HG03159 (cell line): ENCODE results near the gene PLPP7.
"Not testable (repeated sequence)": the region's sequence is repeated elsewhere in the genome, so short reads cannot be mapped to it uniquely, and the experiment has no call there.

Experiments
- ATAC-seq: cut with Tn5 transposase; IDR thresholded peaks from one replicate; pipeline ENCODE4 v1.9.1; 2021; ENCODE audit warnings: mild to moderate bottlenecking, moderate library complexity; ENCODE audit not compliant: unreplicated experiment

The PLPP7 gene

DNA sequence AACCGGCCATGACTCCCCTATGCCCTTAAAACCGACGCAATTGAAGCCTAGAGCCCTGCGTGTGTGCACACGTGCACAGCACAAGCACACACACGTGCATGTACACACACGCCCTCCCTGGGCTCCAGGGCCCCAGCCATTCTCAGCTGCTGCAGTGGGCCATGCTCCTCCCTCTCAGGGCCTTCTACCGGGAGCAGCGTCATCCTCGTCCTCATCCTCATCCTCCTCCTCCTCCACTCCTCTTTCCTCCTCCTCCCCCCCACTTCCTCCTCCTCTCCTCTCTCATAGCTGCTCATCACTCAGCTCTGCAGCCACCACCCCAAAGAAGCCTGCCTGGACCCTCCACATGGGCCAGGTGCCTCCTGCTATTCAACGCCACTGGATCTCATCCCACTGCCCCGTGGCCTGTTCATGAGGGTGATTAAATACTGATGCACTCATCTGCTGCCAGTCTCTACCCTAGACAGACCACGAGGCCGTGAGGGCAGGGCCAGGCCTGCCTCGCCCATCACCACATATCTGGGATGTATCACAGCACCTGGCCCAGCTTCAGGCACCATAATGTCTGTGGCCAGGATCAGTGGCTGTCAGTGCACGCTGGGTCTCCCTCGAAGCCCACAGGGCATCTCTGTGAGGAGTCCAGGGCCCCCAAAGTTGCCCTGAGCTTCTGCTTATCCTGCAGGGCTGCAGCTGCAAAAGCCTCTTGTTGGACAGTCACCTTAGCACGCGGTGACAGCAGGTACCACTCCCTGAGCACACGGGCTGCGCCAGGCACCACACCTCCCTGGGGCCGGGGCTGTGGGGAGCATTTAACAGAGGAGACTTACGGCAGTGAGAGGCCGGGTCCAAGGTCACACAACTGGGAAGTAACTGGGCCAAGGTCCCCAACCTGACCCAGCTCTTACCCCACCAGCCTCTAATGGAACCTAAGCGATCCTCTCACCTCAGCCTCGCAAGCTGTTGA, 23.0 kb upstream of the PLPP7 start:
- no peak for ATAC-seq

DNA sequence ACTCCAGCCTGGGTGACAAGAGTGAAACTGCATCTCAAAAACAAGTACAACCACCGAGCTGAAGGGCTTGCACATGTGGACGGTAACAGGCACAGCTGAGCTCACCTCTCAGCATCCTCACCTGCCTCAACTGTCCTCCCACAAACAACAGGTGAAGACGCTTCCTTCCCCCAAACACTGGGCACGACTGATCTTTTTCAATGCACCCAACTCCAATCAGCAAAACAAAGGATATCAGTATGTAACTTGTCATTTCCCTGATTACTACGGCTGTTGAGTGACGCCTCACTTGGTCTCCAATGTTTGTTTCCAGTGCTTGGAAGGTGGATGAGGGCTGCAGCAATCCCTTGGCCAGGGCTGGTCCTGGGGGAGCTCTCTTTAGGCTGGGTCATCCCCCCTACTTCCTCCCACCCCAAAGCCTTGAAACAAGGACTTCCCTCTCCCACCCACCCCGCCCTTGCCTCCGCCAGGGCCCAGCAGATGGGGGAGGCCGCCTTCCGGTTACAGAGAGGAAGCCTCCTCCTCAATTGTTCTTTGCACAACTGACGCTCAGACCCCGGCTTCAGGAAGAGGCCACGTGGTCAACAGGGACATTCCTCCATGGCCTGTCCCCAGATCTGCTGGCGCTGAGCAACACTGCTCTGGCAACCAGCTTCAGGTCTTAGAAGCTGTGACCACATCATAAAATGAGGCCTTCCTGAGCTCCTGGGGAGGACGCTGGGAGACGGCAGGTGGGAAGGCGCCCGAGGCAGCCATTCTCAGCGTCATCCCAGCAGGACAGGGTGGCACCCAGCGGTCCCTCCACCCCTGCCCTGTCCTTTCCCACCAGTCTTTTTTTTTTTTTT, 19.1 kb upstream of the PLPP7 start:
- no peak for ATAC-seq

DNA sequence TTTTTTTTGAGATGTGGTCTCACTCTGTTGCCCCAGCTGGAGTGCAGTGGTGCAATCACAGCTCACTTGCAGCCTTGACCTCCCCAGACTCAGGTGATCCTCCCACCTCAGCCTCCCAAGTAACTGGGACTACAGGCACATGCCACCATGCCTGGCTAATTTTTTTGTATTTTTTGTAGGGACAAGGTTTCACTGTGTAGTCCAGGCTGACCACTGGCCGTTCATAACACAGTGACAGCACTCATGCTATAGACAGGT, 18.6 kb upstream of the PLPP7 start:
- ATAC-seq: not testable (repeated sequence)

DNA sequence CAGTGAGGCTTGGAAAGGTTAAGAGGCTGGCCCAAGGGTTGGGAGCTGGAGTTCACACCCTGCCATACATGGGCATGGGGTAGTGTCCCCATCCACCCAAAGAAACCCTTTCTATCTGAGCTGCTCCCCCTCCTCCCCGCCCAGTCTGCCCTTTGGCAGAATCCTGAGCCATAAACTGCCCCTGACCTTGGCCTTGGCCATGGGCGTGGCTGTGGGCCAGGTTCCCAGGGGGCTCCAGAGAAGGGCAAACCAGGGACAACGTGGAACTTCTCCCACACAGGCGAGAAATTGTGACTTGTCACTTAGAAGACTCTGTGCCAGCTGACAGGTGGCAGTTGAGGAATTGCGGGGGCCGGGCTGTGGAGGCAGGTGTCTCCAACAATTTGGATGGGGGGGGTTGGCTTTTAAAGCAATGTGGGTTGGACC, 18.0 kb upstream of the PLPP7 start:
- no peak for ATAC-seq

- ATAC-seq: no peak
These were observed 17.3 kb upstream of the PLPP7 start for GRCh38 chr9:131272212-131272611.

- no peak for ATAC-seq
These were observed 16.2 kb upstream of the PLPP7 start for GRCh38 chr9:131273146-131273855.

DNA sequence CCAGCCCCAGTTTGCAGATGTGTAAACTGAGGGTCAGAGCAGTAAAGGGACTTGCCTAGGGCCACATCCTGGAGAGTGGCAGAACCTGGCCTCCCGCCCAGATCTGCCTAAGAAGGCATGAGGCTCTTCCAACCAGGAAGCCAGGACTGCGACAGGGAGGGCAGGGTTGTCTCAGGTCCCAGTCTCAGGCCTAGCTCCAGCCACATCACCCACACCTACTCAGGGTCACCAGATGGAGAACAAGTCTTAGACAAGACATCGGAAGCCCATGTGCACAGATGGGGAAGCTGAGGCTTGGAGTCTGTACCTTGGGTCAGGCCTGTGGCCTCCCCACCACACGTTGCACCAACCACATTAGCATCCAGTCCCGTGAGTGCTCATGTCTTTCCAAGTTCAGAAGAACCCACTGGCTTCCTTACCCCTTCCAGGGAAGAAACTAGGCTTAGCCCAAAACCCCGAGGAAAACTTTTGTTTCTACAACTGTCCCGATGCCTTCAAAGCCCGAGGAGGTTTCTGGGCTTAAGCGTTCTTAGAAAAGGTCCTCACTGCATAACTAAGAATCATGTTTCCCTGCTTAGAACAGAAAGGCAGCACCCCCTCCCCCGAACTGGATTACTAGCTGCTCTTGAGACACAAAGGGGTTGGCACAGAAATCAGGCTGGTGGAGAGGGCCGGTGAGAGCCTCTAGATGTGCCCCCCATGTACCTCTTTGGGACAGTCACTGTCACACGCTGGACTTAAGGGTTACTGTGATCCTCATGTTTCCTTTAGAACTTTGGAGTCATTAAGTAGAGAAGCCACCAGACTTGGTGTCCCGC, 15.5 kb upstream of the PLPP7 start:
- ATAC-seq: no peak

- no peak for ATAC-seq
These were observed 14.7 kb upstream of the PLPP7 start for GRCh38 chr9:131274674-131275331.

DNA sequence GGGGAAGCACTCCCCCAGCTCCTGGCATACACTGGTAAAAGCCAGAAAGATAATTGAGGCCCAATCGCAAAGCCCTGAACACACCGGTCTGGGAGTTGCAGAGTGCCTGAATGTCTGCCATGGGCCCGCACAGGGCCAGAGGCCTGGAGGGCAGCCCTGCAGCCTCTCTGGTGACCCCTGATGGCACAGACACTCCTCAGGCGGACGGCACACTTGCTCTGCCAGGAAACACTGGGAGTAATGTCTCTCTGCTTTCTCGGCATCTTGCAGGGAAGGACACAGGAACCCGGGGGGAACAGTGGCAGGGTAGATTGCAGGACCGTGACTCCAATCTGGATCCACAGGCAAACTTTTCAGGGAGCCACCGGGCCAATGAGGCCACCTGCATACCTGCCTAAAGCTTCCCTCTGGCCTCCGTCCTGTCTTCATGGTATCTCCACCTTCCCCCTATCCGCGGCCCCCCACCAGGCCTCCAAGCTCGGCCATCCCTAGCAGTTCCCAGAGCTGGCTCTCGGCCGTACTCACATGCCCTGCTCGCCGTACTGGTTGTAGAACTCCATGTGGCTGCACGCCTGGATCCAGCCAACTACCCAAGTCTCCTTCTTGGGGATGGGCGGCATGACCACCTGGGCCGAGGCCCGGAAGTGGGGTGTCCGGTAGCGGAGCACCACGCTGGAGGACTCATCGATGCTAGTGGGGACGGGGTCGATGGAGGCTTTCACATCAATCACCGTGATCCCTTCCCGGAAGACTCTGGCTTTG, 14.0 kb upstream of the PLPP7 start:
- no peak for ATAC-seq

DNA sequence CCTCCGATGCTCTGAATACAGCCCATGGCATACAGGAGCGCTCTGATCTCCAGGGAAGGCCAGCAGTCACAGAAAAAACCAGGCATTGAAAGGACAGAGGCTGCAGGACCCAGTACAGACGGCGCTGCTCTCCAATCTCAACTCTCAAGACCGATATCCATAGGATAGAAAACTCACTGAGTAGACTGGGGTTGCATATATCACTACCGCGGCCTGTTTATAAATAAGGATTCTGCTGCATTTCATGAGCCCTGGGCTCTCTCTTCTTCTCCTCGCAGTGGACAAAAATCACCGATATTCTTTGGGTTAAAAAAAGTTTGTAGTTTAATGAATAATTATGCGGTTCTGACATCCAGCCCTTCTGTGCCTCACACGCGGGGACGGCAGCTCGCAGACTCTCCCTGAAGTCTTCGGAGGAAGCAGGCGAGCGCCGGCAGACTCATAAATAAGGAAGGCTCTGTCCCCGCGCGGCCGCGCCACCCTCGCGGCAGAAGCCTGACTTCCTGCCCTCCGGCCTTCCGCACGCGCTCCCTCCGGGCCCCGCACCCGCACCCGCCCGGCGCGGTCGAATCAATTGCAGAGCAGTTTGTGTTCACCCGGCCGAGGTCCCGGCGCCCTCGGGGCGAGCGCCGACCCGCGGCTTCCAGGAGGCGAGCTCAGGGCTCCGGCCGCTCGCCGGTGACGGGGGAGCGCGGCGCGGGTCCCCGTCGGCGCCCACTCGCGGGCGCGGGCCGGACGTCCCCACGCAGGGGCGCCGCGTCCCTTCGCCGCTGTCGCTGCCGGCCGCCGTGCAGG, 13.2 kb upstream of the PLPP7 start, which contains the start of gene FAM78A:
FAM78A (minus strand) TSS at position 417 of the 795 bp plus-strand sequence; CDS start at position 86, 331 bp downstream.
- ATAC-seq: no peak

DNA sequence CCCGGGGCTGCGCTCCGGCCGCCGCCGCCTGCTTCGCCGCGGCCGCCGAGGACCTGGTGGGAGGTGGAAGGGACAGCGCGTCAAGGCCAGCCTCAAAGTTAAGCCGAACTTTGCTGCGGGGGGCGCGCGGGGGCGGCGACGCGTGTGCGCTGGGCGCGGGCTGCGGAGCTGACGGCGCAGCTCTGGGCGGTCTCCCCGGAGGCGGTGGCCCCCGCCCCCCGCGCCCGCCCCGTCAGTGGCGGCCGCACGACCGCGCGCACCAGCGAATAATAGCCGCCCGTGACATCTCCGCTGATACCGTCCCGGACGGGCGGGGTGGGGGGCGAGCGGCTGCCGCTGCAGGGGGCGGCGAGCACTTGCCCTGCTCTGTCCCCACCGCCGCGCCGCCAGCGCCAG, 12.6 kb upstream of the PLPP7 start:
- no peak for ATAC-seq

- no peak for ATAC-seq
These were observed 12.1 kb upstream of the PLPP7 start for GRCh38 chr9:131277287-131277909.

DNA sequence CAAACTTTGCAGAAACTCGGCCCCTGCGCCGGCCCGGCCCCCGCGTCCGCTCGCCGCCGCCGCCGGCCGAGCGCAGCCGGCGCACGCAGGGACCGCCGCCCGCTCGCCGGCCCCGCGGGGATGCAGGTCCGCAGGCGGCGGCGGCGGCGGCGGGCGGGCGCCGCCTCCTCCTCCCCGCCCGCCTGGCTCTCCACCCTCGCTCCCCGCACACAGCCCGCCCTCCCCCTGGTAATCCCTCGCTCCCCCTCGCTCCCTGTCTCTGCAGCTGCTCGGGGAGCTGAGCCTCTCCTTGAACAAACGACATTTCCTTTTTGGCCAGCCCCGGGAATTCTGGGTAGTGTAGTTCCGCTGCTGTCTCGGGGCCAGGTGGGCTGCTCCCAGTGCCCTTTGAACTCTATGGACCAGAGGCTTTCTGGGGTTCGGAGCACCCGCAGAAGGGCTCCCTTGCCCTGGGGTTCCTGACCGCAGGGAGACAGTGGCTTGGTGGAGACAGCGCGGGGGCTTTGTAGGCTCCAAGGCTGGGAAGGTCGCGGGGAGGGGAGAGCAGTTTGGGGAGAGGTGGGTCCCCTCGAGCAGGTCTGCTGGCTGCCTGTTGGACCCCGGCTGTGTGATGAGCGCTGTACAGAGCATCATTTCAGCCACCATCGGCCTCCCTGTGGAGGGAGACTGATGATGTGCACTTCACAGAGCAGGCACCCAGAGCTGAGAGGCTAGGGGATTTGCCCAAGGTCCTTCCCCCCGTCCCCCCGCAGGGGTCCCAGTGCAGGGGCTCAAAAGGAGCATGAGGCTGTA, 11.4 kb upstream of the PLPP7 start:
- ATAC-seq: no peak

- no peak for ATAC-seq
These were observed 10.8 kb upstream of the PLPP7 start for GRCh38 chr9:131278702-131279111.

DNA sequence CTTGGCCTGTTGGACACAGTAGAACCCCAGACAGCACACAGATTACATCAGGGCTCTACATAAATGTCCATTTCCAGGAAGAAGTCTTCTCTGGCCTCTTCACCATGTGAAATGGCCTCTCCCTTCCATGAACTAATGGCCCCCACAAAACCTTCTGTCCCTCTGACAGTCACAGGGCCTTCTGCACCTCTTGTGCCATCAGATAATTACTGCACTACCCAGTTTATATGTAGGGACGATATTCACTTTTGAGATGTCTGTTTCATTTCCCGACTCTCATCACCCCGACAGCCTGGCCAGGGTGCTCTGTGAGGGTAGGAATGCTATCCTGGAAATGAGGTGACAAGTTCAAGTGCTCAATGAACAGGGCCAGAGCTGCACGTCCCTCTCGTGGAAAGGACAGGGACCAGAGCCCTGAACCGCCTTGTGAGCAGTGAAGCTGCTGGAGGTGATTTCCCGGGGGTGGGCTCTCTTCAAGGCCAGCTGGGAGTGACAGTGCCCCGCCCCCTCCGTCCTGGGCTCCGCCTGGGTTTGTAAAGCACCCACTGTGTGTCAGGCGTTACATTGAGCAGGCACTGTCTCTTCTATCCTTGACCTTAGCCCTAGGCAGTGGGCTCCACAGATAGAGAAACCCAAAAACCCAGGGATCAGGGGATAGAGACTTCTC, 10.2 kb upstream of the PLPP7 start:
- no peak for ATAC-seq

- no peak for ATAC-seq
These were observed 9.5 kb upstream of the PLPP7 start for GRCh38 chr9:131279863-131280570.
